ENCODE measurements around the gene KYAT1.

DNA sequence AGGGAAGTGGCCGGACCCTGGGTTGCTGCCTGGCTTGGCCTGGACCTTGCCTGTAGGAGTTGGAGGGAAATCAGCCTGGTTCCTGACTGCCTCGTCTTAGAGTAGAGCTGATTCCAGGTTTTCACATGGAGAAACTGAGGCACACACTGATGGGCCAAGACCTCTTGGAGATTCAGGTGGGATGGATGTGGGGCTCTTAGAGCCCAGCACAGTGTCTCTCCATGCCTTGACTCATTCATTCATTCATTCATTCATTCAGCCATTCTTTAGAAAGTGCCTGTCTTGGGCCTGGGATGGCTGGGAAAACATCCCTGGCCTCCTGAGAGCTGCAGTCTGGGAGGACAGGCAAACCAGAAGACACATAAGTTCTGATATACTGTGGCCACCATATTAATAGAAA is 2.4 kb upstream of the KYAT1 start:
- TF ChIP-seq, protein P1, sequence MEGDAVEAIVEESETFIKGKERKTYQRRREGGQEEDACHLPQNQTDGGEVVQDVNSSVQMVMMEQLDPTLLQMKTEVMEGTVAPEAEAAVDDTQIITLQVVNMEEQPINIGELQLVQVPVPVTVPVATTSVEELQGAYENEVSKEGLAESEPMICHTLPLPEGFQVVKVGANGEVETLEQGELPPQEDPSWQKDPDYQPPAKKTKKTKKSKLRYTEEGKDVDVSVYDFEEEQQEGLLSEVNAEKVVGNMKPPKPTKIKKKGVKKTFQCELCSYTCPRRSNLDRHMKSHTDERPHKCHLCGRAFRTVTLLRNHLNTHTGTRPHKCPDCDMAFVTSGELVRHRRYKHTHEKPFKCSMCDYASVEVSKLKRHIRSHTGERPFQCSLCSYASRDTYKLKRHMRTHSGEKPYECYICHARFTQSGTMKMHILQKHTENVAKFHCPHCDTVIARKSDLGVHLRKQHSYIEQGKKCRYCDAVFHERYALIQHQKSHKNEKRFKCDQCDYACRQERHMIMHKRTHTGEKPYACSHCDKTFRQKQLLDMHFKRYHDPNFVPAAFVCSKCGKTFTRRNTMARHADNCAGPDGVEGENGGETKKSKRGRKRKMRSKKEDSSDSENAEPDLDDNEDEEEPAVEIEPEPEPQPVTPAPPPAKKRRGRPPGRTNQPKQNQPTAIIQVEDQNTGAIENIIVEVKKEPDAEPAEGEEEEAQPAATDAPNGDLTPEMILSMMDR (IDR thresholded peaks at IDR 0.05): no peak
- no peak for TF ChIP-seq POLR2A (IDR thresholded peaks at IDR 0.05)
